IMR-90 (cell line): ENCODE data around the gene EPHA5. TPM values are rescaled to one million over a fixed set of nuclear protein-coding genes. Genes with fewer than 3 reads are reported as not detected.

Source experiments
- ATAC-seq: fragments of 200-7000 bp; cut with Tn5 transposase; 2 replicates; pipeline ENCODE4 v1.9.1; 2020; ENCODE audit warnings: low read depth, mild to moderate bottlenecking, moderate library complexity
- BruUV-seq: library from RNA; stranded (reverse); fragments of 400-500 nt; replicated peaks from 2 replicates; lab custom pipeline; 2021; lab: Mats Ljungman, UMichigan
- CTCF ChIA-PET: fragments of 300-600 bp; formaldehyde crosslinking; extraction: SDS; loops from one replicate; lab custom pipeline; 2021; ENCODE audit warnings: antibody characterized with exemption; lab: Yijun Ruan, JAX
- POLR2A ChIA-PET: fragments of 300-600 bp; sonication (Branson Sonifier 250); formaldehyde crosslinking; loops from one replicate; lab custom pipeline; 2022; ENCODE audit warnings: antibody characterized with exemption; ENCODE audit not compliant: unreplicated experiment; lab: Charles Lee
- DNase-seq: peaks from one replicate; pipeline ENCODE4 v3.0.0; 2013
- H2AFZ ChIP-seq: replicated peaks from 2 replicates; pipeline ENCODE3; 2013; ENCODE audit warnings: low read length, mild to moderate bottlenecking; ENCODE audit not compliant: poor library complexity
- H2AK5ac ChIP-seq: 2 replicates; pipeline ENCODE4 v1.6.1; 2013; ENCODE audit warnings: low read depth, low read length, inconsistent platforms
- H2AK9ac ChIP-seq: replicated peaks from 2 replicates; pipeline ENCODE3; 2013; ENCODE audit warnings: mild to moderate bottlenecking, low read depth, low read length, moderate library complexity; ENCODE audit not compliant: poor library complexity
- H2BK120ac ChIP-seq: 2 replicates; pipeline ENCODE4 v1.6.1; 2013; ENCODE audit warnings: low read depth, low read length, inconsistent platforms
- H2BK15ac ChIP-seq: 3 replicates; pipeline ENCODE4 v1.6.1; 2013; ENCODE audit warnings: low read depth, low read length, inconsistent platforms
- H2BK20ac ChIP-seq: 2 replicates; pipeline ENCODE4 v1.6.1; 2013; ENCODE audit warnings: low read depth, mild to moderate bottlenecking, inconsistent platforms, low read length, moderate library complexity
- H2BK5ac ChIP-seq: 2 replicates; pipeline ENCODE4 v1.6.1; 2013; ENCODE audit warnings: mild to moderate bottlenecking, low read depth, low read length, inconsistent platforms; ENCODE audit not compliant: poor library complexity, severe bottlenecking
- H3K14ac ChIP-seq: replicated peaks from 2 replicates; pipeline ENCODE4 v1.6.1; 2013; ENCODE audit warnings: low read depth, low read length, inconsistent platforms
- H3K18ac ChIP-seq: 2 replicates; pipeline ENCODE4 v1.6.1; 2013; ENCODE audit warnings: low read depth, low read length, control low read depth
- H3K23ac ChIP-seq: 2 replicates; pipeline ENCODE4 v1.6.1; 2013; ENCODE audit warnings: low read depth, low read length, inconsistent platforms
- H3K27ac ChIP-seq: 2 replicates; pipeline ENCODE4 v1.5.1; 2013; ENCODE audit warnings: mild to moderate bottlenecking, control low read depth, low read length; ENCODE audit not compliant: insufficient read depth
- H3K27me3 ChIP-seq: 2 replicates; pipeline ENCODE4 v1.6.1; 2013; ENCODE audit warnings: low read length; ENCODE audit not compliant: control insufficient read depth, insufficient read depth
- H3K36me3 ChIP-seq: 2 replicates; pipeline ENCODE4 v1.6.1; 2013; ENCODE audit warnings: low read length, mixed read lengths; ENCODE audit not compliant: control insufficient read depth, insufficient read depth
- H3K4ac ChIP-seq: 2 replicates; pipeline ENCODE4 v1.6.1; 2013; ENCODE audit warnings: low read depth, low read length, inconsistent platforms
- H3K4me1 ChIP-seq: 2 replicates; pipeline ENCODE4 v1.6.1; 2013; ENCODE audit warnings: low read length, mixed read lengths; ENCODE audit not compliant: control insufficient read depth, insufficient read depth
- H3K4me2 ChIP-seq: 2 replicates; pipeline ENCODE4 v1.6.1; 2013; ENCODE audit warnings: low read depth, mild to moderate bottlenecking, control low read depth, low read length, moderate library complexity
- H3K4me3 ChIP-seq: 2 replicates; pipeline ENCODE4 v1.5.1; 2013; ENCODE audit warnings: low read depth, mild to moderate bottlenecking, control low read depth, low read length, moderate library complexity; ENCODE audit not compliant: insufficient read depth
- H3K56ac ChIP-seq: 2 replicates; pipeline ENCODE4 v1.6.1; 2013; ENCODE audit warnings: low read length, inconsistent platforms; ENCODE audit not compliant: insufficient read depth; ENCODE audit errors: extremely low read depth
- H3K79me1 ChIP-seq, 2 experiments: 2 replicates each; pipeline ENCODE4 v1.6.1; 2013; ENCODE audit warnings: low read length in 2 of 2, inconsistent platforms in 1 of 2, low read depth in 1 of 2
- H3K9ac ChIP-seq: 2 replicates; pipeline ENCODE4 v1.6.1; 2013; ENCODE audit warnings: low read depth, low read length, control low read depth
- H3K9me1 ChIP-seq: 2 replicates; pipeline ENCODE4 v1.6.1; 2013; ENCODE audit warnings: low read length, inconsistent platforms; ENCODE audit not compliant: insufficient read depth
- H3K9me3 ChIP-seq: 2 replicates; pipeline ENCODE4 v1.6.1; 2013; ENCODE audit warnings: low read length; ENCODE audit not compliant: control insufficient read depth, insufficient read depth
- H4K20me1 ChIP-seq: 2 replicates; pipeline ENCODE4 v1.6.1; 2013; ENCODE audit warnings: low read length, inconsistent platforms; ENCODE audit not compliant: insufficient read depth
- H4K5ac ChIP-seq: 2 replicates; pipeline ENCODE4 v1.6.1; 2013; ENCODE audit warnings: mild to moderate bottlenecking, low read depth, low read length, control low read depth
- H4K8ac ChIP-seq, 2 experiments: 2 replicates each; pipeline ENCODE4 v1.6.1; 2013; ENCODE audit warnings: low read depth in 2 of 2, low read length in 2 of 2, control low read depth in 1 of 2, inconsistent platforms in 1 of 2
- H4K91ac ChIP-seq: 2 replicates; pipeline ENCODE4 v1.6.1; 2013; ENCODE audit warnings: low read depth, low read length, inconsistent platforms; ENCODE audit not compliant: insufficient read depth
- BHLHE40 ChIP-seq: fragments of 150-350 bp; IDR thresholded peaks from 2 replicates; pipeline ENCODE4 v1.6.1; 2016; ENCODE audit warnings: mild to moderate bottlenecking, low read depth, low read length
- CEBPB ChIP-seq: IDR thresholded peaks from 2 replicates; pipeline ENCODE4 v1.6.1; 2012; ENCODE audit warnings: low read depth, low read length, improper control_type of control experiment
- CHD1 ChIP-seq: IDR thresholded peaks from 2 replicates; pipeline ENCODE4 v1.6.1; 2012; ENCODE audit warnings: low read depth, low read length, improper control_type of control experiment
- CTCF ChIP-seq: conservative IDR thresholded peaks from 2 replicates; pipeline ENCODE4 v1.5.1; 2012; ENCODE audit warnings: mild to moderate bottlenecking, low read depth, low read length, improper control_type of control experiment
- FOS ChIP-seq: fragments of 150-350 bp; IDR thresholded peaks from 2 replicates; pipeline ENCODE4 v1.6.1; 2016; ENCODE audit warnings: low read depth, low read length
- MAFK ChIP-seq: IDR thresholded peaks from 2 replicates; pipeline ENCODE4 v1.6.1; 2012; ENCODE audit warnings: low read depth, low read length, improper control_type of control experiment
- MAZ ChIP-seq: IDR thresholded peaks from 2 replicates; pipeline ENCODE4 v1.6.1; 2012; ENCODE audit warnings: low read depth, mild to moderate bottlenecking, low read length, improper control_type of control experiment, moderate library complexity, borderline replicate concordance
- MXI1 ChIP-seq: IDR thresholded peaks from 2 replicates; pipeline ENCODE4 v1.6.1; 2012; ENCODE audit warnings: low read depth, mild to moderate bottlenecking, low read length, moderate library complexity, borderline replicate concordance
- NFE2L2 ChIP-seq: fragments of 150-350 bp; IDR thresholded peaks from 2 replicates; pipeline ENCODE4 v1.6.1; 2016; ENCODE audit warnings: low read depth, mild to moderate bottlenecking, low read length
- POLR2A ChIP-seq: IDR thresholded peaks from 2 replicates; pipeline ENCODE4 v1.6.1; 2012; ENCODE audit warnings: mild to moderate bottlenecking, low read depth, low read length
- RAD21 ChIP-seq: IDR thresholded peaks from 2 replicates; pipeline ENCODE4 v1.6.1; 2012; ENCODE audit warnings: low read length, improper control_type of control experiment
- RCOR1 ChIP-seq: IDR thresholded peaks from 2 replicates; pipeline ENCODE4 v1.6.1; 2012; ENCODE audit warnings: mild to moderate bottlenecking, low read length, improper control_type of control experiment; ENCODE audit not compliant: insufficient replicate concordance
- SMC3 ChIP-seq: fragments of 150-350 bp; IDR thresholded peaks from 2 replicates; pipeline ENCODE4 v1.6.1; 2016; ENCODE audit warnings: low read depth, mild to moderate bottlenecking, antibody characterized with exemption, low read length, moderate library complexity
- USF2 ChIP-seq: fragments of 150-350 bp; IDR thresholded peaks from 2 replicates; pipeline ENCODE4 v1.6.1; 2017; ENCODE audit warnings: mild to moderate bottlenecking, antibody characterized with exemption, low read length, low read depth
- WGBS, 2 experiments: methylation state at CpG; one replicate each; pipeline versions ENCODE4 v1.1.5 to v1.1.7; 2013; ENCODE audit warnings: missing lambda C conversion rate in 2 of 2; ENCODE audit not compliant: insufficient read length in 1 of 2; ENCODE audit errors: extremely low coverage in 2 of 2; 5-methylcytosine and 5-hydroxymethylcytosine counted together
- dilution Hi-C: fragments of 300-500 bp; cut with HindIII; formaldehyde crosslinking; loops from one replicate; pipeline ENCODE4 v1.14.3; 2018; ENCODE audit warnings: low sequenced_read_pairs; ENCODE audit not compliant: unreplicated experiment
- in situ Hi-C: fragments of 300-500 bp; cut with MboI; formaldehyde crosslinking; loops from 3 replicates; pipeline ENCODE4 v1.14.3; 2019; ENCODE audit warnings: low sequenced_read_pairs, inconsistent platforms, mixed read lengths
- intact Hi-C: fragments of 100-400 bp; cut with micrococcal nuclease; formaldehyde crosslinking; loops from 2 replicates; pipeline ENCODE4 v1.10.0; 2022
- polyA plus RNA-seq, 3 experiments: library from polyadenylated mRNA; depleted of rRNA; stranded (reverse); fragments of >200 nt; gene quantifications; 2 replicates each; pipeline ENCODE4 v1.2.3, GENCODE V29; 2012; ENCODE audit warnings: low replicate concordance in 1 of 3
- total RNA-seq: library from RNA; depleted of rRNA; stranded (reverse); fragments of >200 nt; gene quantifications from 2 replicates; pipeline ENCODE4 v1.2.3, GENCODE V29; 2012
- TF ChIP-seq, protein P1 (sequence below): fragments of 150-350 bp; IDR thresholded peaks from 2 replicates; pipeline ENCODE4 v1.6.1; 2016; ENCODE audit warnings: low read depth, mild to moderate bottlenecking, low read length, moderate library complexity, borderline replicate concordance

The EPHA5 gene
- total and polyA plus RNA-seq, 2 of the 4 experiments (the other 2 are of a cell fraction), result 0.07 to 0.18 TPM

DNA sequence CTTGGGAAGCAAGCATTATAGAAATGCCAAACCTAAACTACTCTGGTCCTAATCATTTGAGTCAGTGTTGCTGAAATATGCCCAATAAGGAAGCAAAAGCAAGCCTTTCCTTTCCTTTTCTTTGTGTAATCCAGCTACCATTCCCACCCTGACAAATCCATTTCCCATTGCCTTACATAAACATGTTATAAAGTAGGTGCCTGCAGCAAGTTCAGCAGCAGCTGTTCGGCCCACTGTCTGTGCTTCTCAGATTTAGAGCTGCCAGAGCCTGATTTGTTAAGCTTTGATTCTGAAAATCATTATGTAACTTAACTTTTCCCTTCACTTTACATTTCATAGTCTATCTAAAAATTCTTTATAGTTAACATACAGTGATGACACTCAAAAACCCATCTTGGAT, 148.6 kb downstream of the EPHA5 start:
- DNase-seq, result no peak
- no peak overlapping the region for H2AK9ac ChIP-seq
- H3K27me3 ChIP-seq, result no peaks in the 10 kb centered on the region
- no peak overlapping the region for H4K5ac ChIP-seq
- no peaks in the 10 kb centered on the region for H3K79me1 ChIP-seq
- no peak overlapping the region for H3K4ac ChIP-seq
- no peak overlapping the region for H3K27ac ChIP-seq
- H4K20me1 ChIP-seq, result no peaks in the 10 kb centered on the region
- no peak overlapping the region for H2BK20ac ChIP-seq
- whole genome bisulfite sequencing, 2 experiments, result no CpG with 5 or more reads among the region's 1 CpG
- H3K9me3 ChIP-seq, result no peaks in the 10 kb centered on the region; the same call in 1 of the 2 replicates
- no peak overlapping the region for H3K23ac ChIP-seq
- no peaks in the 10 kb centered on the region for H3K9me1 ChIP-seq
- H3K4me1 ChIP-seq, result no peaks in the 10 kb centered on the region
- H3K56ac ChIP-seq, result no peak overlapping the region
- no peak for ATAC-seq
- in situ Hi-C loops, result no loop called here
- H2AFZ ChIP-seq, result no peak overlapping the region
- no peak overlapping the region for H2BK120ac ChIP-seq
- no peak overlapping the region for H3K4me2 ChIP-seq
- no peak overlapping the region for H2AK5ac ChIP-seq
- H3K14ac ChIP-seq, result no peak overlapping the region
- no peak overlapping the region for H2BK5ac ChIP-seq
- ChIA-PET CTCF (interaction anchor here (0.6 kb wide), 1 partner anchor 514 kb away, joined by 3 read pairs; no protein-coding TSS in a partner anchor), POLR2A (no interaction called here)
- no peak for TF ChIP-seq USF2
- no peak for TF ChIP-seq MXI1
- TF ChIP-seq MAFK, result no peak
- no peak for TF ChIP-seq RCOR1
- TF ChIP-seq FOS, result no peak
- no peak for TF ChIP-seq MAZ
- TF ChIP-seq, protein P1, sequence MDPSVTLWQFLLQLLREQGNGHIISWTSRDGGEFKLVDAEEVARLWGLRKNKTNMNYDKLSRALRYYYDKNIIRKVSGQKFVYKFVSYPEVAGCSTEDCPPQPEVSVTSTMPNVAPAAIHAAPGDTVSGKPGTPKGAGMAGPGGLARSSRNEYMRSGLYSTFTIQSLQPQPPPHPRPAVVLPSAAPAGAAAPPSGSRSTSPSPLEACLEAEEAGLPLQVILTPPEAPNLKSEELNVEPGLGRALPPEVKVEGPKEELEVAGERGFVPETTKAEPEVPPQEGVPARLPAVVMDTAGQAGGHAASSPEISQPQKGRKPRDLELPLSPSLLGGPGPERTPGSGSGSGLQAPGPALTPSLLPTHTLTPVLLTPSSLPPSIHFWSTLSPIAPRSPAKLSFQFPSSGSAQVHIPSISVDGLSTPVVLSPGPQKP, result no peak
- TF ChIP-seq NFE2L2, result no peak
- TF ChIP-seq CEBPB, result no peak
- no peak for TF ChIP-seq BHLHE40
- TF ChIP-seq POLR2A, result no peak
- no peak for TF ChIP-seq SMC3
- TF ChIP-seq CTCF, result no peak
- TF ChIP-seq RAD21, result no peak
- TF ChIP-seq CHD1, result no peak
- H3K9ac ChIP-seq, result no peak overlapping the region
- no peak overlapping the region for H4K91ac ChIP-seq
- dilution Hi-C loops, result no loop called here
- intact Hi-C loops, result no loop called here
- H2BK15ac ChIP-seq, result no peak overlapping the region
- no peaks in the 10 kb centered on the region for H3K36me3 ChIP-seq
- no peak overlapping the region for H3K4me3 ChIP-seq
- BruUV-seq, result no TSS peak
- H4K8ac ChIP-seq, result no peak overlapping the region
- H3K18ac ChIP-seq, result no peak overlapping the region
